GM19099 (cell line): ENCODE results near the gene IGDCC3.

Source experiments
- POLR2A ChIP-seq: IDR thresholded peaks from 3 replicates; pipeline ENCODE4 v1.6.1; 2011; ENCODE audit warnings: low read depth; ENCODE audit not compliant: insufficient read length; ENCODE audit errors: extremely low read depth

The IGDCC3 gene

DNA sequence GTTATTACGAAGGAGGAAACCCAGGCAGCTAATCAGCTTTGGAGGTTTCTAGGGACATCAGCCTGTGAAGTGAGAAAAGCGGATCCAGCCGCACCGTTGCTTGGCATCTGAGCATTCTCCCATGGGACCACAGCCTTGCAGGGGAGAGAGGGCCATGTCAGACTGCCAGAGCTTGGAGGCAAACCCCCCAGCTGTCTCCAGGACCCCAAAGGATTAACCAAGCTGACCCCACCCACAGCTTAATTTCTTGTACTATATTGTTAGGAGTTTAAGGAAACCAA lies 5.1 kb downstream of the IGDCC3 start:
- no peak for TF ChIP-seq POLR2A

DNA sequence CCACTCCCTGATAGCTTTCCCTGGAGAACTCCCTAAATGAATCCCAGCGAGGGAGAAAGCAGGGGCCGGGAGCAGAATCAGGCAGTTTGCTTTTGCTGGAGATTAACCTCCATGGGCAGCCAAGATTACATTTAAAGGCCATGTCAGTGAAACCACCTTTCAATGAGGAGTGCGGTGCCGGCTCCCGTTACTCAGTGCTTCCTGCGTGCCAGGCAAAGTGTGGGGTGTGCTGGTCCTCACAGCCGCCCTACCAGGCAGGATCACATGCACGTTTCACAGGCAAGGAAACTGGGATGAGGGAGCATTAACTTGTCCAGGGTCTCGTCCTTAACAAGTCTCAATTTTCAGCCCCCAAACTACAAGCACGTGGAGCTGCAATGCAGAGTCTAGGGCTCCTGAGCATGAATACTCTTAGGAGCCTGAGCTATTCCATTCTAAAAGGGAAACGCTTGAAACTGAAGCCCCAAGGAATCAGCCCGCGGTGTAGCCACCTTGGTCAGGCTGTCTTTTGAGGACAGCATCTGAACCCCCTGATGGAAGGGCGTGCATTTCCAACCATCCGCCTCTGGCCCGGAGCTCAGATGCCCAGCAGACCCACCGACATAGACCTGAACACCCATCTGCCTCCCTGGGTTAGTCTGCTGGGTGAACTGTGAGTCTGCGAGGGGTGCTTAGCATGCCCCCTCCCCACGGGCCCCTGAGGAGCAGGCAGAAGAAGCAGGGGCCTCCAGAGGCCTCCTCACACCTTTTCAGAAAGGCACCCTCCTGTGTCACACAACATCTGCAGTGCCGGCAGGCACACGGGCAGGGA lies 5.6 kb downstream of the IGDCC3 start:
- TF ChIP-seq POLR2A: no peak

DNA sequence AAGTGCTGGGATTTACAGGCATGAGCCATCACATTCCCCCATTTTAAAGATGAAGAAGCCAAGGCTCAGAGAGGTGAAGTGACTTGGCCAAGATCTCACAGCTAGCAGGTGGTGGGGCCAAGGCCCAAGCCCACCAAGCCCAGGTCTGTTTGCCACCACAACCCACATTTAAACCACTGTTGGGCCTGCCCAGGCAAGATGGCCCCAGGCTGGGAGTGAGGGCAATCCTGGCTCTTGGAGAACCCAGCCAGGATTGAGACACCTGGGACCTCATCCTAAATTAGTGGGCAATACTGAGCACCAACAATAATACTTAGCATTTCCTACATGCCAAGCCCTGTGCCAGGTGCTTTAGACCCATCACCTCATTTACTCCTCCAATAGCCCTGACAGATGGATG lies 6.9 kb downstream of the IGDCC3 start:
- TF ChIP-seq POLR2A: no peak

- TF ChIP-seq POLR2A: no peak
Measured at GRCh38 chr15:65369651-65370050, 8.2 kb downstream of the IGDCC3 start.

GRCh38 chr15:65369212-65369547 lies 8.6 kb downstream of the IGDCC3 start:
- no peak for TF ChIP-seq POLR2A

DNA sequence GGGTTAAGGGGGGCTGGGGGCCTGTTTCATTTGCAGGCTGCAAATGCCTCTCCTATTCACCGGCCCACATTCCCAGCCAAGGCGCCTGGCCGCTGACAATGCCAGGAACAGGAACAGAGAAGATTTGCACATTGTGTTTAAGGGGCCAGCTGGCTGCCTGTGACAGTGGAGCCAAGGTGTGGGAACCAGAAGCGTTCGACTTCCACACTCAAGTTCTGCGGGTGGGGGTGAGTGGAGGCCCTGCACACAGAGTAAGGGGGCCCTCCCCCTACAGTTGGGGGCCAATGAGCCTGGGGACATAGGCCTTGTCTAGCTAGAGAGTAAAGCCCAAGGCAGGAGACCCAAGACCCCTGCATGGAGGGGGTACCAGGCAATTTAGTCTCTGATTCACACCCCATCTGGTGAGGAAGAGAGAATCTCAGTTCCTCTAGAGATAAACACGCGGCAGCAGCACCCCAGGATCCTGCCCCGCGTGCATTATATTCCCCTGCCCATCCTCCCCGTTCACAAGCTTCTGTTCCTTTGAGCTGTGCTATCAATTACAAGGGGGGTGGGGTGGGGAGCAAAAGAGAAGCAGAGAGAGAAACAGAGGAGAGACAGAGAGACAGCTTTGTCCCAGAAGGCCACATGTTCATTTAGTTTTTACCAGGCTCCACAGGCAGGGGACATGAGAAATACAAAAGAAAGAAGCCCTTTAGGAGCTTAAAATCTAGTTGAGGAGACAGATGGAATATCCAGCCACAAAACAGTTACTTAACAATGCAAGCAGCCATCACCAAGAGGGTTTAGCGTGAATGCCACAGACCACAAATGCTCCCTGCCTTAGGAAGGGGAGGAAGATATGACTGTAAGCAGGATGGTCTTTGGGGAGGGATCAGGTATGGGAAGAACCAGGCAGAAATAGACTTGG lies 9.2 kb downstream of the IGDCC3 start:
- TF ChIP-seq POLR2A: no peak

DNA sequence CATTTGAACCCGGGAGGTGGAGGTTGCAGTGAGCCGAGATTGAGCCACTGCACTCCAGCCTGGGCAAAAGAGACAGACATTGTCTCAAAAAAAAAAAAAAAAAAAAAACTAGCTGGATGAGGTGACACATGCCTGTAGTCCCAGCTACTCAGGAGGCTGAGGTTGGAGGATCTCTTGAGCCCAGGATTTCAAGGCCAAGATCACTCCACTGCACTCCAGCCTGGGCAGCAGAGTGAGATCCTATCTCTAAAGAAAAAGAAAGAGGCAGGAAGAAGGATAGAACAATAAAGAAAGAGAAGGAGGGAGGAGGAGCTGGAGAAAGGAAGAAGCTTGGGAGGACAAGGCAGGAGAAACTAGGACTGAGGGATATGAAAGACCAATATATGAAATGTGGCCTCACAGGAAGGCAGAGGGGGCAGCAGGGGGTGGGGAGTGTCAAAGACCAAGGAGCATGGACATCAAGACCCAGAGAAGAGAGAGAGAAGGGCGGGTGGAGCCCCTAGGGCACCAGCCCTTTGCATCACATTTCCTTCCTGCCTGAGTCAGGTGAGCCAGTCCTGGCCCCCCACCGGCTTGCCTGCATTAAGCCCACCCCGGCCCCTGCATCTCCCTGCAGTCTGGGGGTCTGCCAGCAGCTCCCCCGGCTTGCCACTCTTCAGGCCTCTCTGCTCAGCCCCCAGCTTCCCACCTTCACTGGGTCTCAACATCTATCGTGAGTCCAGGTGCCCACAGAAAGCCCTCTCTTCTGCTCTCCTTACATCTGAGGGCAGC lies 11.5 kb downstream of the IGDCC3 start:
- no peak for TF ChIP-seq POLR2A

- TF ChIP-seq POLR2A: no peak
Measured at GRCh38 chr15:65365229-65365628, 12.6 kb downstream of the IGDCC3 start.

GRCh38 chr15:65363766-65364165 lies 14.0 kb downstream of the IGDCC3 start:
- TF ChIP-seq POLR2A: no peak

DNA sequence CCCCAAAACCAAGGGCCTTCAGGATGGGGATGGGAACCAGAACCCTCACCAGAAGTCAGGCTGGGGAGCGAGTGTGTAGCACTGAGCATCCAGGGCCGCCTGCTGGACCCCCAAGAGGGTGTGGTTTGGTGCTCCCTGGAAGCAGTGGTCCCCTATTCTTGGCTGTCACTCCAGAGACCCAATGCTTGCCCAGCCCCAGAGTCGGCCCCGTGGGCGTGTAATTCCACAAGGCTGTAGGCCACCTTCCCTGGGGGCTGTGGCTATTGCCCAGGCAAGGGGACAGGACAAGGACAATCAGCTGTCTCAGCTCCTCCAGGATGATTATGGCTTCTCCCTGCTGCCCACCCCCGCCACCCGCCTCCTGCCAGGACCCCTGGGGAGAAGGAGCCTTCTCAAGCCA lies 14.5 kb downstream of the IGDCC3 start:
- TF ChIP-seq POLR2A: no peak

DNA sequence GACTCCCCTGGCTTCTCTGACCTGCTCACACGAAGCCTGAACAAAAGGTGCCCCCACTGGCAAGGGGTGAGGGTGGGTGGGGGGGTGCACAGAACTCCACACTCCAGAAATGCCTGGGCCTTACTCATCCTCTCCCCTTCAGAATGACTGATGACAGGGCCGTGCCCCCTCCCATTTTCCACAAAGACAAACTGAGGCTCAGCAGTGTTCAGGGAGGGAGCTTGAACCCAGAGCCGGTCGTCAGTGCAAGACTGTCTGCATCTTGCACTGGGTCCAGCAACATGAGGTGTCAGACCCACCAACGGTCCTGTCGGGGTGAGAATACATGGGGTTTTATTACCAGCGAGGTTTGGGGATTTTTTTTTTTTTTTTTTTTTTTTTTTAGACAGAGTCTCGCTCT lies 15.3 kb downstream of the IGDCC3 start:
- no peak for TF ChIP-seq POLR2A

DNA sequence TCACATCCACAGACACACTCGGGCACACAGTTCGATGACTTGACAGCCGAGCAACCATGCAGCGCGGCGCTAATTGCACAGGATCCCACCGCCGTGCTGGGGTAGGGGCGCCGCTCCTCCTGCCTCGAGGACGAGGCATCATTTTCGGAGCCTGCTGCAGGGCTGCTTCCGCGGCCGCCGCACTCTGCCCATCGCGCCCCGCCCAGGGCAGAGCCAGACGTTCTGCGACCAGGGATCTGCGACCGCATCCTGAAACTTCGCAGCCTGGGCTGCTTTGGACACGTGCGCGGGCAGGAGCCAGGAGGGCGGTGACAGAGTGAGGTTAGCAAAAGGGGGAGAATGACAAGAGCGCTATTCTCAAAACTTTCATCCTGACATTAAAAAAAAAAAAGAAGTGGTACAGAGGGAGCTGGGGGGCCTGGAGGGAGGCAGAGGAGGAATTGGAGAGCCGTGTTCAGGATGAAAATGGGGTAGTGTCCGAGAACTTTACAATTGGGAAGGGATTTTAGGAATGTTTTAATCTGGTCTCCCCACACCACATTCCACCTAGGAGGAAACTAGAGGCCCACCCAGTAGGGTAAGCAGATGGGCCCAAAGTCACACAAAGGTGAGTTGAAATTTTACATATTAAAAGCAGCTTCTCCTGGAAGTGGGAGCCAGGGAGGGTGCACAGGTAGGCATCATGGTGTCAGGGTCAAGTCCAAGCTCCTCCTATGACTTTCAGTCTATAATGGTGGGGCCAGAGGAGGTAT lies 15.9 kb downstream of the IGDCC3 start:
- no peak for TF ChIP-seq POLR2A

DNA sequence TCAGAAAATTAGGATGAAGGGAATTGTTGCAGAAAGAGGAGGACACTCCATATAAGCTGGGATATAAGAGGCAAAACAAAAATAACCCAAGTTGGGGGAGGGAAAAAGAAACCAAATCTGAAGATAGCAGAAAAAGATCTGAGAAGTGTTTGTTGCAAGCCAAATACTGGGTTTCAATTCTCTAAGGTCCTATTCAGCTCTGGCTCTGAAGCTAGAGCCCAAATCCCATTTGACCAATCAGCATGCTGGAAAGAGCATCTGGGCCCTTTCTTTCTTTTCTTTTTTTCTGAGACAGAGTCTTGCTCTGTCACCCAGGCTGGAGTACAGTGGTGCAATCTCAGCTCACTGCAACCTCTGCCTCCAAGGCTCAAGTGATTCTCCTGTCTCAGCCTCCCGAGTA lies 17.3 kb downstream of the IGDCC3 start:
- no peak for TF ChIP-seq POLR2A

DNA sequence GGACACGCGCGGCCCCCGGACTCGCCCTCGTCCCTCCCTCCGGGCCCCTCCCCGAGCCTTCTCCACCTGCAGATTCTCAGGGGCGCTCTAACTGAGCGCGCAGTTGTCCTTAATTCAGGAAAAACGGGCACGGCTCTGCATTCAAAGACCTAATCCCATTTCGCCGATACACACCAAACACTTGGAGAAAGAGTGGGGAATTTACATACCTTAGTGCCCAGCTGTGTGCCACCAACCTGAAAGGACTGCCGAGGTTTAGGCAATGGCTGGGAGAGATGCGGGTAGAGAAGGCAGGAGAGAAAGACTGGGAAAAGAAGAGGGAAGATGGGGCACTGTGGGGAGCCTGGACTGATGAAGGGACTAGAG lies 21.8 kb downstream of the IGDCC3 start:
- no peak for TF ChIP-seq POLR2A

- no peak for TF ChIP-seq POLR2A
Measured at GRCh38 chr15:65355173-65355987, 22.4 kb downstream of the IGDCC3 start.

- TF ChIP-seq POLR2A: no peak
Measured at GRCh38 chr15:65354835-65355172, 23.0 kb downstream of the IGDCC3 start.
